AG09309 (cell line): ENCODE data around the gene ADAMTS2.

Experiments
- DNase-seq: peaks from one replicate; pipeline ENCODE4 v3.0.0-alpha.2; 2010; ENCODE audit warnings: low read depth
- H3K4me3 ChIP-seq: 2 replicates; pipeline ENCODE4 v1.5.1; 2011; ENCODE audit warnings: mild to moderate bottlenecking, low read depth, low read length, moderate library complexity; ENCODE audit not compliant: control insufficient read depth
- TF ChIP-seq, protein P1 (sequence below): IDR thresholded peaks from 2 replicates; pipeline ENCODE4 v1.5.1; 2011; ENCODE audit warnings: mild to moderate bottlenecking, low read depth, low read length, inconsistent platforms; ENCODE audit not compliant: insufficient read depth, control insufficient read depth; ENCODE audit errors: missing control alignments

ADAMTS2 gene

DNA sequence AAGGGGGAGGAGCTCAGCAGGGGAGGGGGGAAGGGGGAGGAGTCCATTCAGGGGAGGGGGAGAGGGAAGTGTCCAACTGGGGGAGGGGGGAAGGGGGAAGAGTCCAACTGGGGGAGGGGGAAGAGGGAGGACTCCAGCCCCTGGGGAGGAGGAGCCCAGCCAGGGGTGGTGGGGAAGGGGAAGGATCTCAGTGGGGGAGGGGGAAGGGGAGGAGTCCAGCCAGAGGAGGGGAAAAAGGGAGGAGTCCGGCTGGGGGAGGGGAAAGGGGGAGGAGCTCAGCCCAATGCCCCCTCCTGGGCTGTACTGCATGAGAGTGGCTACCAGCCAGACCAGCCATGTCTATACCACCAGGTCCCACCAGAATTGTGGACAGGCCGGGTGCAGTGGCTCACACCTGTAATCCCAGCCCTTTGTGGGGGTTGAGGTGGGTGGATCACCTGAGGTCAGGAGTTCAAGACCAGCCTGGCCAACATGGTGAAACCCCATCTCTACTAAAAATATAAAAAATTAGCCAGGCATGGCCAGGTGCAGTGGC, 30.6 kb upstream of the ADAMTS2 start:
- no peak overlapping the region for H3K4me3 ChIP-seq
- no peak for DNase-seq
- TF ChIP-seq, protein P1, sequence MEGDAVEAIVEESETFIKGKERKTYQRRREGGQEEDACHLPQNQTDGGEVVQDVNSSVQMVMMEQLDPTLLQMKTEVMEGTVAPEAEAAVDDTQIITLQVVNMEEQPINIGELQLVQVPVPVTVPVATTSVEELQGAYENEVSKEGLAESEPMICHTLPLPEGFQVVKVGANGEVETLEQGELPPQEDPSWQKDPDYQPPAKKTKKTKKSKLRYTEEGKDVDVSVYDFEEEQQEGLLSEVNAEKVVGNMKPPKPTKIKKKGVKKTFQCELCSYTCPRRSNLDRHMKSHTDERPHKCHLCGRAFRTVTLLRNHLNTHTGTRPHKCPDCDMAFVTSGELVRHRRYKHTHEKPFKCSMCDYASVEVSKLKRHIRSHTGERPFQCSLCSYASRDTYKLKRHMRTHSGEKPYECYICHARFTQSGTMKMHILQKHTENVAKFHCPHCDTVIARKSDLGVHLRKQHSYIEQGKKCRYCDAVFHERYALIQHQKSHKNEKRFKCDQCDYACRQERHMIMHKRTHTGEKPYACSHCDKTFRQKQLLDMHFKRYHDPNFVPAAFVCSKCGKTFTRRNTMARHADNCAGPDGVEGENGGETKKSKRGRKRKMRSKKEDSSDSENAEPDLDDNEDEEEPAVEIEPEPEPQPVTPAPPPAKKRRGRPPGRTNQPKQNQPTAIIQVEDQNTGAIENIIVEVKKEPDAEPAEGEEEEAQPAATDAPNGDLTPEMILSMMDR: no peak

DNA sequence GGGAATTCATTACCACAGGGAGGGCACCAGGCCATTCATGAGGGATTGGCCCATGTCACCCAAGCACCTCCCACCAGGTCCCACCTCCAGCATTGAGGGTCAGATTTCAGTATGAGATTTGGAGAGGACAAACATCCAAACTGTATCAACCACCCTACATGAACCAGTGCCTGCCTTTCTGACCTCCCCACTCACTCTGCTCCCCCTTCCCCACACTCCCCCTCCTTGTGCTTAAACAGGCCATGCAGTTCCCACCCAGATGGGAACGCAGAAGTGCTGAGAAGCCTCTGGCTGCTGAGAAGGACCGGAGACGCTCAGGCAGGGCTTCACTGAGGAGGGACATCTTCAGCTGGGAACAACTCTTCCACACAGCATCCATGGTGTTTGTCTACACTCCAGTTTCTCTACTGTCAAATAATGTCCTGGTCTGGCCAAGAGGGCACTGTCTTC, 30.0 kb upstream of the ADAMTS2 start:
- H3K4me3 ChIP-seq: no peak overlapping the region
- TF ChIP-seq, protein P1: no peak
- DNase-seq: no peak

DNA sequence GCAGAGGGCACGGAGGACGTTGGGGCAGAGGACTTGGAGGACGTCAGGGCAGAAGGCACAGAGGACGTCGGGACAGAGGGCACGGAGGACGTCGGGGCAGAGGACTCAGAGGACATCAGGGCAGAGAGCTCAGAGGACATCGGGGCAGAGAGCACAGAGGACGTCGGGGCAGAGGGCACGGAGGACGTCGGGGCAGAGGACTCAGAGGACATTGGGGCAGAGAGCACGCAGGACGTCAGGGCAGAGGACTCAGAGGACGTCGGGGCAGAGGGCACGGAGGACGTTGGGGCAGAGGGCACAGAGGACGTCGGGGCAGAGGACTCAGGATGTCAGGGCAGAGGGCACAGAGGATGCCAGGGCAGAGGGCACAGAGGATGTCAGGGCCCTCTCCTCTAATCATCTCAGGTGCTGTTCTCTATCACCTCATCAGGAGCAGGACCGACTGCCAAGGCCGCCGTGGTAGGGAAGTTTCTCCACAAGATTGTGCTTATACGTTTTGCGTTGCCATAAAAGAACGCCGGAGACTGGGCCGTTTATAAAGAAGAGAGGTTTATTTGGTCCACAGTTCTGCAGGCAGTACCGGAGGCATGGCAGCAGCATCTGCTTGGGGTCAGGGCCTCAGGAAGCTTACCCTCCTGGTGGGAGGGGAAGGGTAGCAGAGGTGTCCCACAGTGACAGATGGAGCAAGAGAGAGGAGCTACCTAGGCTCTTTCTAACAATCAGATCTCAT, 29.4 kb upstream of the ADAMTS2 start:
- H3K4me3 ChIP-seq: no peak overlapping the region
- DNase-seq: no peak
- TF ChIP-seq, protein P1: no peak

DNA sequence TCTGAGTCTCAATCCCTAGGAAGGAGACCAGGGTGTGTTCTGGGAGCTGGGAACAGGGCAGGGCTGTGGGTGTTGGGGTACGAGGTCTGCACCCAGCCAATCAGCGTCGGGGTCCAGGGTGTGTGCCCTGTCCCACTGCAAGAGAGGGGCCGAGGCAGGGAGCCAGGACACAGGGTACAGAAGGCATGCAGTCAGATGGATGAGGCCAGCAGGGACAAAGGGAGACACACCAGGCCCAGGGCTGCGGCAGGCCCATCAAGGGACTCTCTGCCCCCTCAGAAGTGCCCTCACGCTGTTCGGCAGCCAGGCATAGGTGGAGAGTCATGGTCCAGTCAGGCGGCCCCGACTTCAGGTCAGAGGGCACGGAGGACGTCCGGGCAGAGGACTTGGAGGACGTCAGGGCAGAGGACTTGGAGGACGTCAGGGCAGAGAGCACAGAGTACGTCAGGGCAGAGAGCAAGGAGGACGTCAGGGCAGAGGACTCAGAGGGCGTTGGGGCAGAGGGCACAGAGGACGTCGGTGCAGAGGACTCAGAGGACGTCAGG, 28.8 kb upstream of the ADAMTS2 start:
- no peak for DNase-seq
- no peak overlapping the region for H3K4me3 ChIP-seq
- TF ChIP-seq, protein P1: no peak

DNA sequence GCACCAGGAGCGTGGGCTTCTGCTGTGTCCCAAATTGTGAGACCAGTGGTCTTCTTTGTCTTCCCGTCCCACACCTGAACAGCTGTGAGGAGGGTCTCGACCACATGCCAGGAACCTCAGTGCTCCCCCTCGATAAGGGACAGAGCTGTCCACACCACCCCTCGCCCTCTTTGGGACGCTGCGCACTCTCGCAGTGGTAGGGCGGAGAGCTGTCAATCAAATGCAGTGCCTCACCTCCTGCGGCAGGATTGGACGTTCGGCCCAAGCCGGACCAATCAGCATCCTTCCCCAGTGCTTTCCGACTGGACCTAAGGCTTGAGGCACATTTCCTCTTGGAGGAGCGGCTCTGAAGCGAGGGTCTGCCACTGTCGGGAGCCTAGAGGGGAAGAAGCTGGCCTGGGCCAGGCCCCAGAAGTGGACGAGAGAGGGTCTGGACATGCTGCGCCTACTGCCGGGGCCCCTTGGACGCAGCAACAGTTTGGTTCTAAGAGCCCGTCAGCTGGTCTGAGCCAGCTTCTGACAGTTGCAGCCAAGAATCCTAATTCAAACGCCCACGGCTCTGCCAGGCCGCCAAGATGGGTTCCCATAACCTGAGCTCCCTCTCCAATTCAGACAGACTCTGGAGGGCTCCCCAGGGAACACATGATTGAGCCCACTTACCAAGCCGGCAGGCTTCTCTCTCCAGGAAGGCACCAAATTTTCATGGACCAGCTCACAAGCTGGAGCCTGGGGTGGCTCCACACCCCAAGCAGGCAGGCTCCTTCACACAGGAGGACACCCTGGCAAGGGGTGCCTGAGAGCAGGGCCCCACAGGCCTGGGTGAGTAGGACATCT, 28.1 kb upstream of the ADAMTS2 start:
- DNase-seq: no peak
- H3K4me3 ChIP-seq: no peak overlapping the region
- TF ChIP-seq, protein P1: no peak
